Panc1 (cell line): ENCODE measurements around the gene NPR2.

Experiments used
- CTCF ChIP-seq: fragments of 450-650 bp; IDR thresholded peaks from 2 replicates; pipeline ENCODE4 v1.5.1; 2017; ENCODE audit warnings: mild to moderate bottlenecking
- POLR2AphosphoS5 ChIP-seq: IDR thresholded peaks from 2 replicates; pipeline ENCODE4 v1.6.1; 2012; ENCODE audit warnings: mild to moderate bottlenecking, low read depth, low read length, moderate library complexity
- REST ChIP-seq, 2 experiments: IDR thresholded peaks; 2 replicates each; pipeline ENCODE4 v1.6.1; 2011 to 2012; ENCODE audit warnings: low read depth in 2 of 2, control low read depth in 1 of 2, low read length in 1 of 2, mild to moderate bottlenecking in 1 of 2, moderate library complexity in 1 of 2; ENCODE audit not compliant: insufficient read depth in 1 of 2
- SIN3A ChIP-seq: IDR thresholded peaks from 2 replicates; pipeline ENCODE4 v1.6.1; 2012; ENCODE audit warnings: low read depth, mild to moderate bottlenecking, low read length, moderate library complexity, borderline replicate concordance; ENCODE audit not compliant: insufficient read depth
- TCF7L2 ChIP-seq: IDR thresholded peaks from 2 replicates; pipeline ENCODE4 v1.6.1; 2011; ENCODE audit warnings: mild to moderate bottlenecking, low read depth, low read length, inconsistent platforms

GRCh38 chr9:35741740-35742139 is 49.7 kb upstream of the NPR2 start:
- TF ChIP-seq CTCF (no peak), POLR2AphosphoS5 (no peak), REST (IDR thresholded peaks at IDR 0.05; ENCODE audit: insufficient read depth in 1 of 2, low read depth in 2 of 2, low read length in 1 of 2) (no peak), TCF7L2 (no peak), SIN3A (no peak)
